IPS-20b (cell line): Measurements from ENCODE around the gene NHERF2.
"Not testable (repeated sequence)": the region's sequence is repeated elsewhere in the genome, so short reads cannot be mapped to it uniquely, and the experiment has no call there.

ENCODE experiments used
- H3K27ac ChIP-seq: one replicate; pipeline ENCODE4 v1.5.1; 2013; ENCODE audit warnings: low read length
- H3K27me3 ChIP-seq: 2 replicates; pipeline ENCODE4 v1.6.1; 2013; ENCODE audit warnings: mild to moderate bottlenecking, low read length, inconsistent platforms; ENCODE audit not compliant: insufficient read depth
- H3K36me3 ChIP-seq: 2 replicates; pipeline ENCODE4 v1.6.1; 2013; ENCODE audit warnings: low read depth, mild to moderate bottlenecking, inconsistent platforms, low read length, moderate library complexity; ENCODE audit not compliant: insufficient read depth
- H3K4me1 ChIP-seq: 2 replicates; pipeline ENCODE4 v1.6.1; 2013; ENCODE audit warnings: mild to moderate bottlenecking, control low read depth, inconsistent platforms, low read length, moderate library complexity; ENCODE audit not compliant: insufficient read depth
- H3K4me3 ChIP-seq: 2 replicates; pipeline ENCODE4 v1.5.1; 2013; ENCODE audit warnings: mild to moderate bottlenecking, low read length, inconsistent platforms
- H3K9ac ChIP-seq: 2 replicates; pipeline ENCODE4 v1.6.1; 2013; ENCODE audit warnings: low read depth, mild to moderate bottlenecking, inconsistent platforms, low read length, moderate library complexity
- H3K9me3 ChIP-seq: 2 replicates; pipeline ENCODE4 v1.6.1; 2013; ENCODE audit warnings: mild to moderate bottlenecking, low read depth, low read length, inconsistent platforms; ENCODE audit not compliant: insufficient read depth

NHERF2 gene

DNA sequence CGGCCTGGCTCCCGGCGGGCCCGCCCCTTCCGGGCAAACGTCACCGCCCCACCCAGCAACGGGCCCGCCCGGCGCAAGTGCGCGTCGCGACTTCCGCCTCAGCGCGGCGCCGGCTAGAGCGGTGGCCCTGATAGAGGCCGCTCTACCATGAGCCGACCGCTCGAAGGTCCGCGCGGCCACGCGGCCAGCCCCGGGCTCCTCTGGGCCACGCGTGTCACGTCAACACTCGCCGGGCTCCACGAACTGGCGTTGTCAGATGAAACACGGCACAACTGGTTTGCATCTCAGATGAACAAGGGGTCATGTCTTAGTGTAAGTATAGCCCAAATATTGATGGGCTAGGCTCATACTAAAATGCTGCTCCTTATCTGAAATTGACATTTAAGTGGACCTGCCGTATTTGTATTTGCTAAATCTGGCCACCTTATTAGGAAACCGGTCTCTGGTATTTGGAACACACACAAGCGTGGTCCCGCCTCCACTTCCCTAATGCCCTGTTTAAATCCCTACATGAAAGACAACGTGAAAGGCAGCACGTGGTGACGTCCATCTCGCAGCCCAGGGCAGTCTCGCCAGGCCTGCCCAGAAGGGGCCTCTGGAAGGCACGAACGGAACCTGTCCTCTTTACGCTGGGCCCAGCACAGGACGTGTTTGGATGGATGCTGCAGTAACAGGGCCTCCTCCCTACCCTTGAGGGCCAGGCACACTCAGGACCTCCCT, 16.8 kb upstream of the NHERF2 start, which contains the start of gene ZNF598:
TSS of gene ZNF598 (minus strand) at position 31 of the 720 bp plus-strand sequence.
- Histone ChIP-seq H3K27ac (peak within 1 kb of the TSS; percentile 41), H3K9ac (peak within 1 kb of the TSS; percentile 97), H3K4me1 (peaks cover 10% of the 10 kb centered on the region), H3K36me3 (peaks cover 4% of the 10 kb centered on the region; the same call in 1 of the 2 replicates), H3K27me3 (no peaks in the 10 kb centered on the region), H3K9me3 (no peaks in the 10 kb centered on the region), H3K4me3 (peak within 1 kb of the TSS; percentile 99)

DNA sequence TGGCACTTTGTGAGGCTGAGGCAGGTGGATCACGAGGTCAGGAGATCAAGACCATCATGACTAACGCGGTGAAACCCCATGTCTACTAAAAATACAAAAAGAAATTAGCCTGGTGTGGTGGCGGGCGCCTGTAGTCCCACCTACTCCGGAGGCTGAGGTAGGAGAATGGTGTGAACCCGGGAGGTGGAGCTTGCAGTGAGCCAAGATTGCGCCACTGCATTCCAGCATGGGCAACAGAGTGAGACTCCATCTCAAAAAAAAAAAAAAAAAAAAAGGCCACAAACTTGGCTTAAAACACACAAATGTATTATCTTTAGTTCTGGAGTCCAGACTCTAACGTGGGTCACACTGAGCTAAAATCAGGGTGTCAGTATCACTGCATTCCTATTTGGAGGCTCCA, 15.0 kb upstream of the NHERF2 start:
- H3K4me3 ChIP-seq, H3K27me3 ChIP-seq, H3K27ac ChIP-seq, H3K36me3 ChIP-seq, H3K9ac ChIP-seq, H3K4me1 ChIP-seq, H3K9me3 ChIP-seq: not testable (repeated sequence)

GRCh38 chr16:2013527-2013926, 13.2 kb upstream of the NHERF2 start:
- Histone ChIP-seq H3K4me1 (peaks cover 4% of the 10 kb centered on the region; the same call in 1 of the 2 replicates), H3K4me3 (no peak overlapping the region), H3K9ac (no peak overlapping the region), H3K9me3 (no peaks in the 10 kb centered on the region), H3K36me3 (no peaks in the 10 kb centered on the region), H3K27ac (no peak overlapping the region), H3K27me3 (peaks cover 14% of the 10 kb centered on the region)

DNA sequence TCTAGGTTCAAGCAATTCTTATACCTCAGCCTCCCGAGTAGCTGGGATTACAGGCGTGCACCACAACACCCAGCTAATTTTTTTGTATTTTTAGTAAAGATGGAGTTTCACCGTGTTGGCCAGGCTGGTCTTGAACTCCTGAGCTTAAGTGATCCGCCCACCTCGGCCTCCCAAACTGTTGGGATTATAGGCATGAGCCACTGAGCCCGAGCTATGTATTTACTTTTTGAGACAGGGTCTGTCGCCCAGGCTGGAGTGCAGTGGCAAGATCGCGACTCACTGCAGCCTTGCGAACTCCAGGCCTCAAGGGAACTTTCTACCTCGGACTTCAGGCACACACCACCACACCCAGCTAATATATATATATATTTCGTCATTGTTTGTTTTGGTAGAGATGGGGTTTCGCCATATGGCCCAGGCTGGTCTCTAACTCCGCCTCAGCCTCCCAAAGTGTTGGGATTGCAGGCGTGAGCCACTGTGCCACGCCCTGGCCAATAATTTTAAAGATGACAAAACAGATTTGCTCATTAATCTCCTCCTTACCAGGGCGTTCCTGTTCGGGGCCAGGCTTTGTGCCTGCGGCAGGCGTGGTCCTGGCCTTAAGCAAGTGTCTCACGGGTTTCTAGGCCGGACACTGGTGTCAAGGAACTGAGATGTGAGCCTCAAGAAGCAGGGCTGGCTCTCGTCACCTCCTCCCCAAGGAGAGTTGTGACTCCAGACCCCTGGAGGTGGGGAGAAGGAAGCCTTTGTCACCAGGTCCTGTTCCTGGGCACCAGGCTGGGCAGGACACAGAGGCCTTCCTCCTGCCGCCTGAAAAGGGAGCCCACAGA, 11.4 kb upstream of the NHERF2 start:
- Histone ChIP-seq H3K9ac (no peak overlapping the region), H3K27me3 (peaks cover 32% of the 10 kb centered on the region), H3K4me1 (peaks cover 2% of the 10 kb centered on the region; the same call in 1 of the 2 replicates), H3K9me3 (no peaks in the 10 kb centered on the region), H3K4me3 (no peak overlapping the region), H3K27ac (no peak overlapping the region), H3K36me3 (no peaks in the 10 kb centered on the region)

DNA sequence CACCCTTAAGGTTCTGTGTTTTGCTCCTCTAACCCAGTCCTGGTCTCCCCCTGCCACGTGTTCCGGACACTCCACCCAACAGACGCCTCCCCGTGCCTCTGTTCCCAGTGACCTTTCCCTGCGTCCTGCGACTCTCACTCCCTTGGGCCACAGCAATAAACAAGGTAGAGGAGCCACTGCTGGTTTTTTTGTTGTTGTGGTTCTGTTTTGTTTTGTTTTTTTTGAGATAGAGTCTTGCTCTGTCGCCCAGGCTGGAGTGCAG, 10.8 kb upstream of the NHERF2 start:
- Histone ChIP-seq H3K9ac (no peak overlapping the region), H3K4me1 (no peaks in the 10 kb centered on the region), H3K36me3 (no peaks in the 10 kb centered on the region), H3K27ac (no peak overlapping the region), H3K4me3 (no peak overlapping the region), H3K27me3 (peaks cover 37% of the 10 kb centered on the region), H3K9me3 (no peaks in the 10 kb centered on the region)

DNA sequence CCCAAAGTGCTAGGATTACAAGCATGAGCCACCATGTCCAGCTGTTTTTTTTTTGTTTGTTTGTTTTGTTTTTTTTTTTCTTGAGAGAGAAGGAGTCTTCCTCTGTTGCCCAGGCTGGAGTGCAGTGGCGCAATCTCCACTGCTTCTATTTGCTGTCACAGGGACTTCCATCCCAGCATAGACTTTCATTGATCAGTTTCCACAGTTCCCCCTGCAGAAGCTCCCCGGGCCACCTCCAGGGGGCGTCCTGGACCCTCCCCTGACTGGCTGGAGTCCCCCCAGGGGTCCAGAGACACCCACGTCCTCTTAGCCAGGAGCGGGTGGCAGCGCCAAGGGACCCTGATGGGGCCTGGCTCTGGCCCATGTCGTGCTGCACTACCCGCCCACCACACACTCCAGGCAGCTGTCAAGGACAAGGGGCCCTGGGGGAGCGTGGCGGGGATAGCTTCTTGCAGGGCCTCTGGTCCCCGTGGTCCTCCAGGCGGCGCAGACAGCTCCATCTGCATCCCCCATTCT, 10.2 kb upstream of the NHERF2 start:
- no peak overlapping the region for H3K27ac ChIP-seq

GRCh38 chr16:2019518-2019920, 7.2 kb upstream of the NHERF2 start, which contains the start of gene NPW:
Gene NPW (plus strand): TSS chr16:2019785.
- Histone ChIP-seq H3K4me3 (peak within 1 kb of the TSS; percentile 50; the same call in 1 of the 2 replicates), H3K27ac (no peak within 1 kb of the TSS), H3K27me3 (peaks cover 66% of the 10 kb centered on the region), H3K4me1 (no peaks in the 10 kb centered on the region; the same call in 1 of the 2 replicates), H3K9me3 (no peaks in the 10 kb centered on the region), H3K9ac (no peak within 1 kb of the TSS), H3K36me3 (no peaks in the 10 kb centered on the region)

More for the DNA sequence above, 10.2 kb upstream of the NHERF2 start:
- H3K4me1 ChIP-seq: no peaks in the 10 kb centered on the region
- no peaks in the 10 kb centered on the region for H3K36me3 ChIP-seq
- peaks cover 43% of the 10 kb centered on the region for H3K27me3 ChIP-seq
- no peak overlapping the region for H3K4me3 ChIP-seq
- no peak overlapping the region for H3K9ac ChIP-seq
- H3K9me3 ChIP-seq: no peaks in the 10 kb centered on the region

- Histone ChIP-seq H3K9ac (no peak overlapping the region), H3K4me3 (peak overlapping the region; percentile 50; the same call in 1 of the 2 replicates), H3K27me3 (peaks cover 70% of the 10 kb centered on the region), H3K36me3 (no peaks in the 10 kb centered on the region), H3K27ac (no peak overlapping the region), H3K4me1 (no peaks in the 10 kb centered on the region; the same call in 1 of the 2 replicates), H3K9me3 (no peaks in the 10 kb centered on the region)
Observed at GRCh38 chr16:2019921-2020831, 6.5 kb upstream of the NHERF2 start.

GRCh38 chr16:2022723-2023091, 4.0 kb upstream of the NHERF2 start:
- Histone ChIP-seq H3K9me3 (no peaks in the 10 kb centered on the region), H3K27ac (no peak overlapping the region), H3K9ac (peak overlapping the region; percentile 62; the same call in 1 of the 2 replicates), H3K36me3 (no peaks in the 10 kb centered on the region), H3K4me3 (peak overlapping the region; percentile 68), H3K4me1 (no peaks in the 10 kb centered on the region; the same call in 1 of the 2 replicates), H3K27me3 (peaks cover 82% of the 10 kb centered on the region)

GRCh38 chr16:2023092-2024031, 3.3 kb upstream of the NHERF2 start:
- H3K9ac ChIP-seq: peak overlapping the region; percentile 62; the same call in 1 of the 2 replicates

More at GRCh38 chr16:2023092-2024031, 3.3 kb upstream of the NHERF2 start:
- Histone ChIP-seq H3K27me3 (peaks cover 83% of the 10 kb centered on the region), H3K36me3 (no peaks in the 10 kb centered on the region), H3K4me3 (peak overlapping the region; percentile 68), H3K9me3 (no peaks in the 10 kb centered on the region), H3K27ac (no peak overlapping the region), H3K4me1 (no peaks in the 10 kb centered on the region; the same call in 1 of the 2 replicates)
